Measurements from ENCODE around the gene KIF5B.
A peak's percentile ranks its signal among the peaks of the same experiment; 100 is the strongest.

The KIF5B gene

DNA sequence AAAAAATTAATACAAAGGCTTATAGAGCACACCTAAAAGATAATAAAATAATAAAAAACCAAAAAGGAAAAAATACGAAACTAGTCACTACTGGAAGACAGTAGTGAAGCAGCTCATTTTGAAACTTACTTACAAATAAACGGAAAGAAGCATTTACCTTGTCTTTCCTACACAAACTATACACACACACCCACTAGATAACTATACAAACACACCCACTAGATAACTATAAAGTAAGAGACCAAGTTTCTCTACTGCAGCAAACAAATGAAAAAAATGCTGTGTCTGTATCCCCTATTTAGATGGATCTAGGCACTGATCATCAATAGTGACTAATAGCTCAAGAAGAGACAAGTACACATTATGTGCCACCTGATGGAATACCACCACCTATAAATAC is 49.2 kb downstream of the KIF5B start:
- DNase-seq: no peak
- Histone ChIP-seq H3K4me3 (ENCODE audit: low read depth, low read length) (no peak overlapping the region), H3K9me3 (no peaks in the 10 kb centered on the region), H3K4me1 (peaks cover 3% of the 10 kb centered on the region; the same call in 1 of the 2 replicates), H3K27me3 (no peaks in the 10 kb centered on the region), H3K36me3 (peaks cover 20% of the 10 kb centered on the region)
- TF ChIP-seq, protein P1, sequence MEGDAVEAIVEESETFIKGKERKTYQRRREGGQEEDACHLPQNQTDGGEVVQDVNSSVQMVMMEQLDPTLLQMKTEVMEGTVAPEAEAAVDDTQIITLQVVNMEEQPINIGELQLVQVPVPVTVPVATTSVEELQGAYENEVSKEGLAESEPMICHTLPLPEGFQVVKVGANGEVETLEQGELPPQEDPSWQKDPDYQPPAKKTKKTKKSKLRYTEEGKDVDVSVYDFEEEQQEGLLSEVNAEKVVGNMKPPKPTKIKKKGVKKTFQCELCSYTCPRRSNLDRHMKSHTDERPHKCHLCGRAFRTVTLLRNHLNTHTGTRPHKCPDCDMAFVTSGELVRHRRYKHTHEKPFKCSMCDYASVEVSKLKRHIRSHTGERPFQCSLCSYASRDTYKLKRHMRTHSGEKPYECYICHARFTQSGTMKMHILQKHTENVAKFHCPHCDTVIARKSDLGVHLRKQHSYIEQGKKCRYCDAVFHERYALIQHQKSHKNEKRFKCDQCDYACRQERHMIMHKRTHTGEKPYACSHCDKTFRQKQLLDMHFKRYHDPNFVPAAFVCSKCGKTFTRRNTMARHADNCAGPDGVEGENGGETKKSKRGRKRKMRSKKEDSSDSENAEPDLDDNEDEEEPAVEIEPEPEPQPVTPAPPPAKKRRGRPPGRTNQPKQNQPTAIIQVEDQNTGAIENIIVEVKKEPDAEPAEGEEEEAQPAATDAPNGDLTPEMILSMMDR (IDR thresholded peaks at IDR 0.05; ENCODE audit: low read depth, low read length): no peak

DNA sequence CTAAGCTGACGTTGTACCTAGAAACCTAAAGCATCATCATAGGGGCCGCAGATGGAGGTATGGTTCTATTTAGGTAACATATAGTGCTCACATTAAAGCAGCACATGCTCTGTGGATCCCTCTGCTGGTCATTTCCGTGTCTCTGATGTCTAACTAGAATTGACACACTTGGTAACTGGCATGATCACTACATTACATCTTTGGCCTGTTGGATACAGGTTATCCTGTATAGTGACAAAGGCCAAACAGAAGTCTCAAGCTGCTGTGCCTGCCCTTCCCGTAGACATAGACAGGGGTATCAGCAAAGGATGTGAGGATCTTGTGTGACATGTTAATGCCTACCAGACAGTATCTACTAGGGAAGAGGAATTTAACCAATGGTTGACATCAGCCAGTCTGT is 51.2 kb downstream of the KIF5B start:
- H3K36me3 ChIP-seq: peaks cover 6% of the 10 kb centered on the region
- no peak overlapping the region for H3K4me3 ChIP-seq (ENCODE audit: low read depth, low read length)
- H3K27me3 ChIP-seq: no peaks in the 10 kb centered on the region
- TF ChIP-seq, protein P1 (IDR thresholded peaks at IDR 0.05; ENCODE audit: low read depth, low read length): peak; percentile 77
- peaks cover 3% of the 10 kb centered on the region; the same call in 1 of the 2 replicates for H3K4me1 ChIP-seq
- no peaks in the 10 kb centered on the region for H3K9me3 ChIP-seq
- peak; percentile 61 for DNase-seq

DNA sequence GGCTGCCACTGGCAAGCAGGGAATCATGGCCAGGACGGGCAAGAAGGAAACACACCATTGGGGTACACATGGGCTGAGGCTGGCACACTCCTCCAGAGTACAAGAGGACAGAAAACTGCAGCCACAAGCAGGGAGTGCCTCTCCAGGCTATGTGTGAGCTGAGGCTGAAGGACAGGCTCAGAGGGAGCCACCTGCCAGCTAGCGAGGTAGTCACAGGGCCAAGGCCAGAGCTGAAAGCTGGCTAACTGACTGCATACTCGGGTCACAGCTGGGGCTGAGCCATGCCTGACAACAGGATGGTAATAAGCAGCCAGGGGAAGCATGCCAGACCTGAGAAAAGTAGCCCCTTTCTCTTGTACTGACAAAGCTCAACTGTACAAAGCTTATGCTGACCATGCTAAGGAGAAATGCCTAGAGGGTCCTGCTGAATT is 52.0 kb downstream of the KIF5B start:
- H3K27me3 ChIP-seq: no peaks in the 10 kb centered on the region
- no peak overlapping the region for H3K4me3 ChIP-seq (ENCODE audit: low read depth, low read length)
- no peaks in the 10 kb centered on the region for H3K9me3 ChIP-seq
- H3K36me3 ChIP-seq: peaks cover 5% of the 10 kb centered on the region
- H3K4me1 ChIP-seq: peaks cover 3% of the 10 kb centered on the region; the same call in 1 of the 2 replicates
- DNase-seq: peak; percentile 15
- TF ChIP-seq, protein P1 (IDR thresholded peaks at IDR 0.05; ENCODE audit: low read depth, low read length): no peak

DNA sequence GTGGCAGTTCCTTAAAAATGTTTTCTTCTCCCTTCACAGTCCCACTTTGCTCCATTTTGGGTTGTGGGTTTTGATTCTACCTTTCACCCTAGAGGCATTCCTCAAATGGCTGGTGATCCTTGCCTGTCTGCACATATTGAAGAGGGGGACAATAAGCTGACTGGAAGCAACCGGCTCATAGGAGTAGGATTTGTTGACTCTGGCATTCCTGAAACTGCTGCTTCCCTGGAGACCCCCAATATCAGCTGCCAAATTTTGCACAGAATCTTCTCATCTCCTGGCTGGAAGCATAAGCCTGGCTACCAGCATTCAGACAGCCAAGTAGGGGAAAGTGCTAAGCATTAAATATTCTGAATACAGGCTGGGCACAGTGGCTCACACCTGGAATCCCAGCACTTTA is 53.7 kb downstream of the KIF5B start:
- Histone ChIP-seq H3K4me3 (ENCODE audit: low read depth, low read length) (no peak overlapping the region), H3K27me3 (no peaks in the 10 kb centered on the region), H3K9me3 (no peaks in the 10 kb centered on the region), H3K36me3 (no peaks in the 10 kb centered on the region), H3K4me1 (peaks cover 3% of the 10 kb centered on the region; the same call in 1 of the 2 replicates)
- DNase-seq: no peak
- TF ChIP-seq, protein P1 (IDR thresholded peaks at IDR 0.05; ENCODE audit: low read depth, low read length): no peak

DNA sequence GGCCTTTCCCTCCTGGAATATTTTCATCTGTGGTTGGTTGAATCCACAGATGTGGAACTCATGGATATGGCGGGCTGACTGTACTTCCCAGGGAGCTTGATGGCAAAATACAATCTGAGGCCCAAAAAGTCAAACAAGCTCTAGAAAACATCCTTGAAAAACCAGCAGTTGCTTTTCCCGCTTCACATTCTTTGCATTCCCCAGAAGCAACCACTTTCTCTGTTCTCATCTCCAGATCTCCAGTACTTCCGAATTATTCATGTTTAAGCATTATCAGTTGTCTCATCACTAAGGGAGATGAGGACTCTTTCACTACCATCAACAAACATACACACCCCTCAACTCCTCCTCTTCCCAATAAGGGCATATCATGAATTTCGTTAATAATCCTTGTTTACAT is 55.3 kb downstream of the KIF5B start:
- no peaks in the 10 kb centered on the region for H3K27me3 ChIP-seq
- no peaks in the 10 kb centered on the region for H3K9me3 ChIP-seq
- H3K4me1 ChIP-seq: peaks cover 3% of the 10 kb centered on the region; the same call in 1 of the 2 replicates
- no peaks in the 10 kb centered on the region for H3K36me3 ChIP-seq
- no peak overlapping the region for H3K4me3 ChIP-seq (ENCODE audit: low read depth, low read length)
- TF ChIP-seq, protein P1 (IDR thresholded peaks at IDR 0.05; ENCODE audit: low read depth, low read length): no peak
- DNase-seq: no peak

DNA sequence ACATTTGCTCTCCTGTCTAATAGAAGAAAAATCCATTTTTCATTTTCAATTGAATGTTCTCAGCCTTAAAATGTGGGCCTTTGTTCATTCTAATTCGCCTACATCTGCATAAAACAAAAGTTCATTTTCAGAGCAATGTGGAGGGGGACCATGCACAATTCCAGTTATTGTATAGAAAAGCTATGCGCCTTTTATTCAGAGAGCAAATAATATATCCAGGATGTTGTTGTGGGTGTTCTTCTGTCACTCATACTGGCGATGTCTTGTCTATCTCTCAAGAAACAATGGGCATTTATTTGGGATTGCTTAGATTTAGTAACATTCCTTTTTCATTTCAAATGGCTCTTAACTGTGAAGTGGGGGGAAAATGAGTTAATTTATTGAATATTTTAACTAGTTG is 56.4 kb downstream of the KIF5B start:
- Histone ChIP-seq H3K9me3 (no peaks in the 10 kb centered on the region), H3K36me3 (no peaks in the 10 kb centered on the region), H3K27me3 (no peaks in the 10 kb centered on the region), H3K4me3 (ENCODE audit: low read depth, low read length) (no peak overlapping the region), H3K4me1 (peaks cover 3% of the 10 kb centered on the region; the same call in 1 of the 2 replicates)
- no peak for DNase-seq
- TF ChIP-seq, protein P1 (IDR thresholded peaks at IDR 0.05; ENCODE audit: low read depth, low read length): no peak

Data from BE2C (cell line).